CD14-positive monocyte (primary cell): ENCODE results near the gene CRY2. TPM values are rescaled to one million over a fixed set of nuclear protein-coding genes. Genes with fewer than 3 reads are reported as not detected.

ENCODE experiments used
- DNase-seq, 3 donors: peaks; one replicate each; pipeline ENCODE4 v3.0.0-alpha.2; 2011 to 2022
- H2AFZ ChIP-seq: 2 replicates; pipeline ENCODE4 v1.6.0; 2012; ENCODE audit warnings: mild to moderate bottlenecking, low read depth, low read length, inconsistent platforms; ENCODE audit not compliant: insufficient read depth, poor library complexity, severe bottlenecking
- H3K27ac ChIP-seq, 2 donors: 1 replicate in 1 of 2; 2 replicates in 1 of 2; pipeline ENCODE4 v1.5.1; 2012 to 2013; ENCODE audit warnings: low read length in 2 of 2, control low read depth in 1 of 2, inconsistent platforms in 1 of 2, low read depth in 1 of 2, mild to moderate bottlenecking in 1 of 2
- H3K27me3 ChIP-seq, 2 donors: one replicate each; pipeline versions ENCODE4 v1.6.0 to v1.6.1; 2011 to 2013; ENCODE audit warnings: low read length in 2 of 2; ENCODE audit not compliant: control insufficient read depth in 2 of 2, insufficient read depth in 2 of 2
- H3K36me3 ChIP-seq, 2 donors: replicated peaks in 1 of 2; 1 replicate in 1 of 2; 2 replicates in 1 of 2; pipeline versions ENCODE4 v1.5.1 to v1.6.1; 2012 to 2013; ENCODE audit warnings: low read length in 2 of 2, control low read depth in 1 of 2, inconsistent platforms in 1 of 2, mild to moderate bottlenecking in 1 of 2; ENCODE audit not compliant: insufficient read depth in 2 of 2, control insufficient read depth in 1 of 2
- H3K4me1 ChIP-seq, 2 donors: 1 replicate in 1 of 2; 2 replicates in 1 of 2; pipeline versions ENCODE4 v1.5.1 to v1.6.1; 2012 to 2013; ENCODE audit warnings: low read length in 2 of 2, control low read depth in 1 of 2, inconsistent platforms in 1 of 2, mild to moderate bottlenecking in 1 of 2, moderate library complexity in 1 of 2; ENCODE audit not compliant: insufficient read depth in 2 of 2, control insufficient read depth in 1 of 2
- H3K4me2 ChIP-seq: replicated peaks from 2 replicates; pipeline ENCODE3; 2012; ENCODE audit warnings: low read length, moderate library complexity, mild to moderate bottlenecking; ENCODE audit not compliant: poor library complexity, severe bottlenecking; ENCODE audit errors: extremely low read depth
- H3K4me3 ChIP-seq, 3 experiments: fragments of 200-600 bp in 1 of 3; sonication (generic) in 1 of 3; replicated peaks in 1 of 3; 1 replicate in 2 of 3; 2 replicates in 1 of 3; pipeline ENCODE4 v1.5.1; 2011 to 2013; ENCODE audit warnings: low read length in 3 of 3, mild to moderate bottlenecking in 3 of 3, control low read depth in 2 of 3, low read depth in 2 of 3, inconsistent platforms in 1 of 3, moderate library complexity in 1 of 3
- H3K79me2 ChIP-seq: 2 replicates; pipeline ENCODE4 v1.6.0; 2012; ENCODE audit warnings: mild to moderate bottlenecking, control low read depth, inconsistent platforms, low read length, moderate library complexity; ENCODE audit not compliant: insufficient read depth
- H3K9ac ChIP-seq: 2 replicates; pipeline ENCODE4 v1.6.0; 2017; ENCODE audit warnings: low read length, mild to moderate bottlenecking; ENCODE audit not compliant: insufficient read depth, poor library complexity, severe bottlenecking
- H3K9me3 ChIP-seq, 2 donors: replicated peaks in 1 of 2; 1 replicate in 1 of 2; 2 replicates in 1 of 2; pipeline versions ENCODE4 v1.5.1 to v1.6.1; 2012 to 2013; ENCODE audit warnings: low read length in 2 of 2, control low read depth in 1 of 2; ENCODE audit not compliant: control insufficient read depth in 1 of 2, insufficient read depth in 1 of 2
- H4K20me1 ChIP-seq: 2 replicates; pipeline ENCODE4 v1.6.0; 2012; ENCODE audit warnings: mild to moderate bottlenecking, low read length, control low read depth, moderate library complexity; ENCODE audit not compliant: insufficient read depth
- H3K27ac Mint-ChIP-seq, 7 donors: one replicate each; pipeline ENCODE4 v1.8.0; 2020; ENCODE audit warnings: mild to moderate bottlenecking in 7 of 7, mixed read lengths in 7 of 7, moderate library complexity in 6 of 7, inconsistent platforms in 2 of 7
- H3K27me3 Mint-ChIP-seq, 3 donors: one replicate each; pipeline ENCODE4 v1.8.0; 2021 to 2022; ENCODE audit warnings: low read depth in 3 of 3, mild to moderate bottlenecking in 3 of 3, mixed read lengths in 3 of 3, moderate library complexity in 3 of 3, inconsistent platforms in 1 of 3
- H3K36me3 Mint-ChIP-seq, 2 donors: one replicate each; pipeline ENCODE4 v1.8.0; 2020; ENCODE audit warnings: mixed read lengths in 2 of 2, inconsistent platforms in 1 of 2, mild to moderate bottlenecking in 1 of 2
- H3K4me1 Mint-ChIP-seq: one replicate; pipeline ENCODE4 v1.8.0; 2020; ENCODE audit warnings: mild to moderate bottlenecking, mixed read lengths
- H3K4me3 Mint-ChIP-seq, 2 donors: one replicate each; pipeline ENCODE4 v1.8.0; 2020; ENCODE audit warnings: mild to moderate bottlenecking in 2 of 2, mixed read lengths in 2 of 2, moderate library complexity in 1 of 2
- H3K9me3 Mint-ChIP-seq, 7 donors: one replicate each; pipeline ENCODE4 v1.8.0; 2020 to 2022; ENCODE audit warnings: mixed read lengths in 7 of 7, mild to moderate bottlenecking in 6 of 7, moderate library complexity in 6 of 7, inconsistent platforms in 2 of 7
- WGBS: methylation state at CpG from one replicate; pipeline ENCODE4 v1.1.5; 2013; ENCODE audit warnings: missing lambda C conversion rate; ENCODE audit not compliant: insufficient coverage; 5-methylcytosine and 5-hydroxymethylcytosine counted together
- intact Hi-C, 2 donors: fragments of 100-400 bp; cut with micrococcal nuclease; formaldehyde crosslinking; loops; one replicate each; pipeline versions ENCODE4 v1.15.0 to v1.15.1; 2023
- polyA plus RNA-seq, 3 donors: library from polyadenylated mRNA; depleted of rRNA in 1 of 3; unstranded in 2 of 3; stranded (reverse) in 1 of 3; fragments of 300-500 nt in 2 of 3; fragments of >200 nt in 1 of 3; fragmentation: Illumina TruSeq in 2 of 3; gene quantifications; 1 replicate in 2 of 3; 2 replicates in 1 of 3; pipeline ENCODE4 v1.2.3, GENCODE V29; 2012 to 2021
- TF ChIP-seq, protein P1 (sequence below): fragments of 200-600 bp; IDR thresholded peaks from one replicate; pipeline ENCODE4 v1.8.0; 2022; ENCODE audit warnings: antibody characterized with exemption, mild to moderate bottlenecking

CRY2 gene
- polyA plus RNA-seq, 3 donors, result 5.1 to 12.5 (median 7.2) TPM

DNA sequence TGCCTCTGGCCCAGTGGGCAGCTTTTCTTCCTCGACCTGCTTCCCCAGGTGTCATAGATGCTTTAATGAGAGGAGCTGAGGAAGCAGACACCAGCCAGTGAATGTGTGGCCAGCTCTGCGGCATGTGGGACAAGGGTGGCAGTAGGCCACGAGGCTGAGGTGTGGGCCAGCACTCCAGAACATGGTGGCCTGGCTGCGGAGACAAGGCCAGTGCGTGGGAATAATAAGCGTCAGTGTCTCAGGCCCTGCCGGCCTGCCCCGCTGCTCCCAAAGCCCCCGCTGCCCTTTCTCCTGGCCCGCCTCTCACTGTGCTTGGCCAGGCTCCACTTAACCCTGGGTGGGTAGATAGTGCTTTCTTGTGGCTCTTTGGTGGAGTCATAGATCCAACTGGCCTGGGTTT is 40.3 kb downstream of the CRY2 start:
- TF ChIP-seq, protein P1, sequence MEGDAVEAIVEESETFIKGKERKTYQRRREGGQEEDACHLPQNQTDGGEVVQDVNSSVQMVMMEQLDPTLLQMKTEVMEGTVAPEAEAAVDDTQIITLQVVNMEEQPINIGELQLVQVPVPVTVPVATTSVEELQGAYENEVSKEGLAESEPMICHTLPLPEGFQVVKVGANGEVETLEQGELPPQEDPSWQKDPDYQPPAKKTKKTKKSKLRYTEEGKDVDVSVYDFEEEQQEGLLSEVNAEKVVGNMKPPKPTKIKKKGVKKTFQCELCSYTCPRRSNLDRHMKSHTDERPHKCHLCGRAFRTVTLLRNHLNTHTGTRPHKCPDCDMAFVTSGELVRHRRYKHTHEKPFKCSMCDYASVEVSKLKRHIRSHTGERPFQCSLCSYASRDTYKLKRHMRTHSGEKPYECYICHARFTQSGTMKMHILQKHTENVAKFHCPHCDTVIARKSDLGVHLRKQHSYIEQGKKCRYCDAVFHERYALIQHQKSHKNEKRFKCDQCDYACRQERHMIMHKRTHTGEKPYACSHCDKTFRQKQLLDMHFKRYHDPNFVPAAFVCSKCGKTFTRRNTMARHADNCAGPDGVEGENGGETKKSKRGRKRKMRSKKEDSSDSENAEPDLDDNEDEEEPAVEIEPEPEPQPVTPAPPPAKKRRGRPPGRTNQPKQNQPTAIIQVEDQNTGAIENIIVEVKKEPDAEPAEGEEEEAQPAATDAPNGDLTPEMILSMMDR, result no peak
- H3K9me3 Mint-ChIP-seq, result peaks cover 0 to 5% (median 0%) of the 10 kb centered on the region in 7 donors
- no peak for DNase-seq
- 96% methylated on average over 10 of the region's 10 CpGs for WGBS
- no peak overlapping the region for H3K9ac ChIP-seq
- H3K9me3 ChIP-seq, result no peaks in the 10 kb centered on the region
- peaks cover 14 to 27% of the 10 kb centered on the region in 2 donors for H3K27me3 ChIP-seq
- intact Hi-C loops, result no loop called here
- H3K36me3 ChIP-seq, result peaks cover 0 to 2% of the 10 kb centered on the region in 2 donors
- H3K4me1 Mint-ChIP-seq, result peaks cover 3% of the 10 kb centered on the region
- H3K4me3 ChIP-seq, result no peak overlapping the region
- peaks cover 25% of the 10 kb centered on the region for H4K20me1 ChIP-seq
- H3K4me3 Mint-ChIP-seq, result no peak overlapping the region
- H2AFZ ChIP-seq, result no peak overlapping the region
- H3K27me3 Mint-ChIP-seq, result peaks cover 20 to 46% (median 29%) of the 10 kb centered on the region in 3 donors
- H3K27ac ChIP-seq, result no peak overlapping the region
- H3K27ac Mint-ChIP-seq, result no peak overlapping the region
- no peak overlapping the region for H3K4me2 ChIP-seq
- H3K4me1 ChIP-seq, result peaks cover 5 to 6% of the 10 kb centered on the region in 2 donors
- H3K36me3 Mint-ChIP-seq, result no peaks in the 10 kb centered on the region
- H3K79me2 ChIP-seq, result no peaks in the 10 kb centered on the region

DNA sequence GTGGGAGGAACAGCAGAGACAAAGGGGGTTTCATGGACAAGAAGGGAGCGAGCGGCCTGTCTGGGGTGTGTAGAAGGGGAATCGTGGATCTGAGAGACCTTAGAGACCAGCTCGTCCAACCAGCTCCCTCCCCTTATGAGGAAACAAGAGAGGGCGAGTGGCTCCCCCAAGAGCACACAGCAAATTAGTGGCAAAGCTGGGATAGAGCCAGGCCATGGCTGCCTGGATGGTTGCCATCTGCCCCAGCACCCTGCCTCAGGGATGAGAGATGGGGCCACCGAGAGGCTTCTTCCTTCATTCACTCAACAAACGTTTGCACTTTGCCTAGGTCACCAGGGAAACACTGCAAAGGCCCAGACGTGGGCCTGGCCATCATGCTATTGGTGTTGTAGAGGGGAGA is 42.3 kb downstream of the CRY2 start:
- WGBS, result 100% methylated on average over 3 of the region's 8 CpGs
- H3K27me3 Mint-ChIP-seq, result peaks cover 20 to 51% (median 33%) of the 10 kb centered on the region in 3 donors
- no peaks in the 10 kb centered on the region for H3K36me3 Mint-ChIP-seq
- H3K9me3 Mint-ChIP-seq, result peaks cover 0 to 5% (median 0%) of the 10 kb centered on the region in 7 donors
- H3K27ac ChIP-seq, result no peak overlapping the region
- H3K4me1 Mint-ChIP-seq, result peaks cover 3% of the 10 kb centered on the region
- H3K4me2 ChIP-seq, result no peak overlapping the region
- H3K27ac Mint-ChIP-seq, result no peak overlapping the region
- no peak overlapping the region for H3K9ac ChIP-seq
- TF ChIP-seq, protein P1, result no peak
- intact Hi-C loops, result no loop called here
- peaks cover 5 to 6% of the 10 kb centered on the region in 2 donors for H3K4me1 ChIP-seq
- no peaks in the 10 kb centered on the region for H3K79me2 ChIP-seq
- H3K36me3 ChIP-seq, result no peaks in the 10 kb centered on the region
- DNase-seq, result no peak
- H3K27me3 ChIP-seq, result peaks cover 14 to 28% of the 10 kb centered on the region in 2 donors
- H4K20me1 ChIP-seq, result peaks cover 16% of the 10 kb centered on the region
- H3K4me3 ChIP-seq, result no peak overlapping the region
- no peak overlapping the region for H2AFZ ChIP-seq
- no peaks in the 10 kb centered on the region for H3K9me3 ChIP-seq
- no peak overlapping the region for H3K4me3 Mint-ChIP-seq
